GM23338 (cell line): ENCODE data around the gene ZMAT3. TPM values are rescaled to one million over a fixed set of nuclear protein-coding genes. Genes with fewer than 3 reads are reported as not detected.

Experiments used
- ATAC-seq: fragments of 200-7000 bp; cut with Tn5 transposase; 3 replicates; pipeline ENCODE4 v1.9.1; 2020
- DNase-seq: peaks from one replicate; pipeline ENCODE4 v3.0.0-alpha.2; 2015; ENCODE audit warnings: low spot score
- H2AFZ ChIP-seq: fragments of 200-600 bp; sonication (generic); 2 replicates; pipeline ENCODE4 v1.8.0; 2016; ENCODE audit warnings: antibody characterized with exemption, mild to moderate bottlenecking, moderate library complexity
- H3F3A ChIP-seq: fragments of 200-600 bp; sonication (generic); replicated peaks from 2 replicates; pipeline ENCODE4 v1.8.0; 2017; ENCODE audit warnings: antibody characterized with exemption, mixed run types, low read depth
- H3K27ac ChIP-seq: fragments of 200-600 bp; sonication (generic); 2 replicates; pipeline ENCODE4 v1.6.1; 2016; ENCODE audit warnings: low read depth
- H3K27me3 ChIP-seq: fragments of 200-600 bp; sonication (generic); 2 replicates; pipeline ENCODE4 v1.8.0; 2016; ENCODE audit warnings: mild to moderate bottlenecking, mixed run types, moderate library complexity; ENCODE audit not compliant: insufficient read depth
- H3K36me3 ChIP-seq: fragments of 200-600 bp; sonication (generic); 2 replicates; pipeline ENCODE4 v1.8.0; 2016; ENCODE audit warnings: mild to moderate bottlenecking; ENCODE audit not compliant: insufficient read depth
- H3K4me1 ChIP-seq: fragments of 200-600 bp; sonication (generic); 2 replicates; pipeline ENCODE4 v1.8.0; 2016; ENCODE audit warnings: mild to moderate bottlenecking, moderate library complexity; ENCODE audit not compliant: insufficient read depth
- H3K4me2 ChIP-seq: fragments of 200-600 bp; sonication (generic); 2 replicates; pipeline ENCODE4 v1.7.1; 2017; ENCODE audit warnings: mixed run types
- H3K4me3 ChIP-seq: fragments of 200-600 bp; sonication (generic); 2 replicates; pipeline ENCODE4 v1.6.1; 2016; ENCODE audit warnings: mixed run types
- H3K79me2 ChIP-seq: fragments of 200-600 bp; sonication (generic); replicated peaks from 2 replicates; pipeline ENCODE4 v1.8.0; 2017; ENCODE audit warnings: mild to moderate bottlenecking; ENCODE audit not compliant: insufficient read depth
- H3K9me2 ChIP-seq: fragments of 200-600 bp; sonication (generic); 2 replicates; pipeline ENCODE4 v1.8.0; 2017; ENCODE audit not compliant: insufficient read depth
- H4K20me1 ChIP-seq: fragments of 200-600 bp; sonication (generic); replicated peaks from 2 replicates; pipeline ENCODE4 v1.8.0; 2017; ENCODE audit warnings: mild to moderate bottlenecking; ENCODE audit not compliant: insufficient read depth
- H3K27ac Mint-ChIP-seq: 2 replicates; pipeline ENCODE4 v1.8.0; 2020; ENCODE audit warnings: inconsistent platforms, mild to moderate bottlenecking, moderate library complexity, mixed read lengths
- H3K27me3 Mint-ChIP-seq: 3 replicates; pipeline ENCODE4 v1.8.0; 2022; ENCODE audit warnings: low read depth, mild to moderate bottlenecking, moderate library complexity, mixed read lengths, inconsistent platforms; ENCODE audit not compliant: insufficient read depth, poor library complexity
- H3K36me3 Mint-ChIP-seq: 3 replicates; pipeline ENCODE4 v1.8.0; 2021; ENCODE audit warnings: low read depth, mild to moderate bottlenecking, inconsistent platforms, moderate library complexity, mixed read lengths
- H3K4me1 Mint-ChIP-seq: 3 replicates; pipeline ENCODE4 v1.8.0; 2020; ENCODE audit warnings: mild to moderate bottlenecking, inconsistent platforms, mixed read lengths
- H3K4me3 Mint-ChIP-seq: 3 replicates; pipeline ENCODE4 v1.8.0; 2021; ENCODE audit warnings: moderate library complexity, mild to moderate bottlenecking, inconsistent platforms, mixed read lengths
- H3K9me3 Mint-ChIP-seq: 3 replicates; pipeline ENCODE4 v1.8.0; 2020; ENCODE audit warnings: moderate library complexity, mild to moderate bottlenecking, inconsistent platforms, mixed read lengths
- CREB1 ChIP-seq: fragments of 250-450 bp; sonication (Bioruptor Pico); IDR thresholded peaks from 2 replicates; pipeline ENCODE4 v1.5.0; 2020; ENCODE audit warnings: low read depth, mild to moderate bottlenecking, moderate library complexity
- CTCF ChIP-seq, 2 experiments: fragments of 200-600 bp in 1 of 2; sonication (generic) in 1 of 2; conservative IDR thresholded peaks; 2 replicates each; pipeline versions ENCODE4 v1.5.1 to v1.6.1; 2016 to 2017; ENCODE audit warnings: antibody characterized with exemption in 2 of 2, low read depth in 2 of 2, mild to moderate bottlenecking in 2 of 2, moderate library complexity in 1 of 2
- EZH2 ChIP-seq: fragments of 200-600 bp; sonication (generic); IDR thresholded peaks from one replicate; pipeline ENCODE4 v1.8.0; 2017; ENCODE audit warnings: antibody characterized with exemption, mild to moderate bottlenecking, low read depth; ENCODE audit not compliant: unreplicated experiment
- EZH2phosphoT487 ChIP-seq: fragments of 200-600 bp; sonication (generic); IDR thresholded peaks from one replicate; pipeline ENCODE4 v1.8.1; 2018; ENCODE audit warnings: antibody characterized with exemption; ENCODE audit not compliant: unreplicated experiment
- JUNB ChIP-seq: IDR thresholded peaks from one replicate; pipeline ENCODE4 v1.6.1; 2016; ENCODE audit warnings: antibody characterized with exemption; ENCODE audit not compliant: unreplicated experiment
- NANOG ChIP-seq: IDR thresholded peaks from 2 replicates; pipeline ENCODE4 v1.6.1; 2016; ENCODE audit warnings: antibody characterized with exemption, borderline replicate concordance
- POLR2AphosphoS5 ChIP-seq: IDR thresholded peaks from 2 replicates; pipeline ENCODE4 v1.6.1; 2016; ENCODE audit warnings: antibody characterized with exemption, low read depth
- REST ChIP-seq: IDR thresholded peaks from one replicate; pipeline ENCODE4 v1.6.1; 2018; ENCODE audit warnings: antibody characterized with exemption; ENCODE audit not compliant: unreplicated experiment
- STAT1 ChIP-seq: IDR thresholded peaks from one replicate; pipeline ENCODE4 v1.6.1; 2016; ENCODE audit warnings: antibody characterized with exemption; ENCODE audit not compliant: unreplicated experiment
- ZNF114 ChIP-seq: fragments of 250-450 bp; sonication (Bioruptor Pico); IDR thresholded peaks from 2 replicates; pipeline ENCODE4 v1.5.0; 2020; ENCODE audit warnings: mild to moderate bottlenecking, moderate library complexity
- ZNF331 ChIP-seq: fragments of 250-450 bp; sonication (Bioruptor Pico); IDR thresholded peaks from 2 replicates; pipeline ENCODE4 v1.5.0; 2020; ENCODE audit warnings: low read depth, mild to moderate bottlenecking, moderate library complexity
- ZNF462 ChIP-seq: fragments of 250-450 bp; sonication (Bioruptor Pico); IDR thresholded peaks from 2 replicates; pipeline ENCODE4 v1.5.0; 2020; ENCODE audit warnings: mild to moderate bottlenecking, moderate library complexity
- polyA plus RNA-seq: library from polyadenylated mRNA; unstranded; fragments of >200 nt; fragmentation: Nextera tagmentation; extraction: Ambion mirVana; gene quantifications from 2 replicates; pipeline ENCODE4 v1.2.1, GENCODE V29; 2016
- total RNA-seq: library from RNA; depleted of rRNA; stranded (reverse); fragments of >200 nt; shearing (Covaris generic); gene quantifications from 2 replicates; pipeline ENCODE4 v1.2.3, GENCODE V29; 2014
- TF ChIP-seq, protein P1 (sequence below): IDR thresholded peaks from 2 replicates; pipeline ENCODE4 v1.6.1; 2016; ENCODE audit warnings: antibody characterized with exemption

Gene ZMAT3
- total and polyA plus RNA-seq, 2 experiments from 2014 or later = 10.0 to 17.3 TPM

GRCh38 chr3:179081885-179082284, 10.3 kb upstream of the ZMAT3 start:
- H3K27me3 ChIP-seq = no peaks in the 10 kb centered on the region
- no peaks in the 10 kb centered on the region for H3K36me3 ChIP-seq
- peaks cover 2% of the 10 kb centered on the region for H3K27me3 Mint-ChIP-seq
- H2AFZ ChIP-seq = no peak overlapping the region
- no peaks in the 10 kb centered on the region for H3K36me3 Mint-ChIP-seq
- H3F3A ChIP-seq = no peaks in the 10 kb centered on the region
- no peak overlapping the region for H3K4me3 Mint-ChIP-seq
- H3K27ac ChIP-seq = no peak overlapping the region
- TF ChIP-seq EZH2phosphoT487 (no peak), CTCF (conservative IDR thresholded peaks at IDR 0.05; ENCODE audit: low read depth in 2 of 2) (no peak), CREB1 (no peak), NANOG (no peak), ZNF331 (CRISPR knock-in tag) (no peak), JUNB (no peak), EZH2 (no peak), STAT1 (no peak), ZNF114 (CRISPR knock-in tag) (no peak), ZNF462 (no peak), POLR2AphosphoS5 (no peak), REST (no peak)
- TF ChIP-seq, protein P1, sequence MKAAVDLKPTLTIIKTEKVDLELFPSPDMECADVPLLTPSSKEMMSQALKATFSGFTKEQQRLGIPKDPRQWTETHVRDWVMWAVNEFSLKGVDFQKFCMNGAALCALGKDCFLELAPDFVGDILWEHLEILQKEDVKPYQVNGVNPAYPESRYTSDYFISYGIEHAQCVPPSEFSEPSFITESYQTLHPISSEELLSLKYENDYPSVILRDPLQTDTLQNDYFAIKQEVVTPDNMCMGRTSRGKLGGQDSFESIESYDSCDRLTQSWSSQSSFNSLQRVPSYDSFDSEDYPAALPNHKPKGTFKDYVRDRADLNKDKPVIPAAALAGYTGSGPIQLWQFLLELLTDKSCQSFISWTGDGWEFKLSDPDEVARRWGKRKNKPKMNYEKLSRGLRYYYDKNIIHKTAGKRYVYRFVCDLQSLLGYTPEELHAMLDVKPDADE = no peak
- no peaks in the 10 kb centered on the region for H3K9me2 ChIP-seq
- no peaks in the 10 kb centered on the region for H3K9me3 Mint-ChIP-seq
- ATAC-seq = peak; percentile 59; the same call in 2 of the 3 replicates
- H3K27ac Mint-ChIP-seq = no peak overlapping the region
- peak; percentile 55 for DNase-seq
- H3K4me3 ChIP-seq = no peak overlapping the region
- H3K79me2 ChIP-seq = no peaks in the 10 kb centered on the region
- peaks cover 30% of the 10 kb centered on the region for H3K4me1 ChIP-seq
- H4K20me1 ChIP-seq = no peaks in the 10 kb centered on the region
- peaks cover 34% of the 10 kb centered on the region for H3K4me1 Mint-ChIP-seq
- peak overlapping the region; percentile 12 for H3K4me2 ChIP-seq
